A673 (cell line): ENCODE measurements around the gene PRKCA. TPM values are rescaled to one million over a fixed set of nuclear protein-coding genes. Genes with fewer than 3 reads are reported as not detected.

Source experiments
- BruUV-seq: library from RNA; stranded (reverse); fragments of 400-500 nt; replicated peaks from 2 replicates; lab custom pipeline; 2021; lab: Mats Ljungman, UMichigan
- CTCF ChIA-PET: fragments of 300-600 bp; sonication (Branson Sonifier 250); formaldehyde crosslinking; loops from one replicate; lab custom pipeline; 2022; ENCODE audit warnings: antibody characterized with exemption; lab: Charles Lee
- POLR2A ChIA-PET: fragments of 300-600 bp; sonication (Branson Sonifier 250); formaldehyde crosslinking; loops from one replicate; lab custom pipeline; 2022; ENCODE audit warnings: antibody characterized with exemption; ENCODE audit not compliant: low non-redundant PET; lab: Charles Lee
- DNase-seq: peaks from one replicate; pipeline ENCODE4 v3.0.0-alpha.2; 2015; ENCODE audit warnings: low spot score
- H3K27ac ChIP-seq: fragments of 200-600 bp; sonication (generic); 2 replicates; pipeline ENCODE4 v1.5.1; 2016; ENCODE audit warnings: mixed run types, low read depth, mild to moderate bottlenecking, mixed read lengths, antibody characterized with exemption, low read length; ENCODE audit not compliant: poor library complexity, severe bottlenecking
- H3K27me3 ChIP-seq: fragments of 200-600 bp; sonication (generic); replicated peaks from 2 replicates; pipeline ENCODE4 v1.6.1; 2017; ENCODE audit warnings: mixed run types, low read depth, mild to moderate bottlenecking, mixed read lengths, antibody characterized with exemption, low read length; ENCODE audit not compliant: insufficient read depth, poor library complexity
- H3K36me3 ChIP-seq: fragments of 200-600 bp; sonication (generic); 2 replicates; pipeline ENCODE4 v1.6.1; 2016; ENCODE audit warnings: mixed run types, mild to moderate bottlenecking, mixed read lengths, antibody characterized with exemption, low read length; ENCODE audit not compliant: insufficient read depth, poor library complexity, severe bottlenecking
- H3K4me1 ChIP-seq: fragments of 200-600 bp; sonication (generic); 2 replicates; pipeline ENCODE4 v1.6.1; 2017; ENCODE audit warnings: mixed run types, mild to moderate bottlenecking, mixed read lengths, antibody characterized with exemption, low read length; ENCODE audit not compliant: insufficient read depth, poor library complexity, severe bottlenecking
- H3K4me3 ChIP-seq: fragments of 200-600 bp; sonication (generic); 2 replicates; pipeline ENCODE4 v1.5.1; 2016; ENCODE audit warnings: low read depth, mixed run types, mild to moderate bottlenecking, mixed read lengths, low read length; ENCODE audit not compliant: poor library complexity, severe bottlenecking
- H3K9me3 ChIP-seq: fragments of 200-600 bp; sonication (generic); 2 replicates; pipeline ENCODE4 v1.6.1; 2016; ENCODE audit warnings: mixed run types, low read depth, mild to moderate bottlenecking, mixed read lengths, antibody characterized with exemption, low read length; ENCODE audit not compliant: poor library complexity, severe bottlenecking
- EZH2 ChIP-seq: fragments of 200-600 bp; sonication (generic); IDR thresholded peaks from 2 replicates; pipeline ENCODE4 v1.6.1; 2017; ENCODE audit warnings: borderline replicate concordance, low read depth, mild to moderate bottlenecking, mixed read lengths, antibody characterized with exemption, low read length; ENCODE audit not compliant: poor library complexity, severe bottlenecking
- intact Hi-C: fragments of 100-400 bp; cut with micrococcal nuclease; formaldehyde crosslinking; loops from one replicate; pipeline ENCODE4 v1.10.0; 2022; ENCODE audit not compliant: unreplicated experiment
- total RNA-seq: library from RNA; stranded (reverse); gene quantifications from 2 replicates; pipeline ENCODE4 v1.2.3, GENCODE V29; 2021
- TF ChIP-seq, protein P1 (sequence below): fragments of 300-800, 200-600 bp; sonication (generic); conservative IDR thresholded peaks from 2 replicates; pipeline ENCODE4 v1.5.1; 2017; ENCODE audit warnings: low read depth, mild to moderate bottlenecking, antibody characterized with exemption, low read length, moderate library complexity, mixed read lengths

Gene PRKCA
- total RNA-seq, 1 experiment from 2014 or later: 16.3 TPM

DNA sequence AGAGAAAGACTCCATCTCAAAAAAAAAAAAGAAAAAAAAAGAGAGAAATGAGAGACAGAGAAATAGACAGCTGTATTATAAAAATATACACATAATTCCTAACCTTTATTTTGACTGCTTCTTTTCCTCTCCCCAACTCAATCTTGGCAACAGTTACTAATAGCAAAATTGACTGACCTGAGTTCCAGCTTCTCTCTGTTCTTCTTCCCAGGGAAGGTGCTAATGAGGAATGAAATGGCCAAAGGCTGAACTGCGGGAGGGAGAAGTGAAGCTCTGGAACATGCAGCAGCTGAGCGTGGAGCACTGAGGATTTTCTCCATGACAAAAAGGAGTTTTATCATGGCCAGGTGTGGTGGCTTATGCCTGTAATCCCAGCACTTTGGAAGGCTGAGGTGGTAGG is 25.2 kb upstream of the PRKCA start:
- intact Hi-C loops: no loop called here
- CTCF ChIA-PET: no interaction called here

DNA sequence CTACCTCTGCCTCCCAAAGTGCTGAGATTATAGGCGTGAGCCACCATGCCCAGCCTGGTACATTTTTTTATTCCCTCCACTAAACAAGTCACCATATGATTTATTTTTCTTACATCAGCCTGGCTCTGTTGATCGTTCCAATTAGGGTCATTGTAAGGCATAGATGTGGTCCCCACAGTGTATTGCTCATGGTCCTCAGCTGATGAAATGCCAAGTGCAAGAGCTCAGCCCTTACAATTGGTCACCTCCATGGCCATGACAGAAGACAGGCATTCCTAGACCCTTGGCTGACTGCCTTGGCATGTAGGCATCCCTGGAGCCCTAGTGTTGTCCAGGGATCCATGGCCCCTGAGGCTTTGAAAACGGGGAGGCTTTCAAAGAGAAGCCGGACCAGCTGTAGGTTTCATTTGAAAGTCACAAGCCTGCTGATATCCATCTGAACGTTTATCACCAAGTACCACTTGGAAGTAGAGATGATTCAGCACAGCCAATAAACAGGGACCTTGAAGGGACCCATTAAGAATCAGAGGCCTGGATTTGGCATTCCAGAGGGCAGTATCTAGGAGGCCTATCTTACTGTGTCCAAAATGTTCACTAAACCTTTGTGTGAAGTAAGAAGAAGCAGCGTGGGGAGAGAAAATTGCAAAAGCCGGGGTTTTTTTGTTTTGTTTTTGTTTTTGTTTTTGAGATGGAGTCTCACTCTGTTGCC is 20.6 kb upstream of the PRKCA start:
- Histone ChIP-seq H3K27ac (no peak overlapping the region), H3K4me1 (no peaks in the 10 kb centered on the region), H3K9me3 (no peaks in the 10 kb centered on the region), H3K27me3 (no peaks in the 10 kb centered on the region), H3K4me3 (no peak overlapping the region), H3K36me3 (no peaks in the 10 kb centered on the region)
- CTCF ChIA-PET: no interaction called here
- no peak for DNase-seq
- POLR2A ChIA-PET: no interaction called here
- no TSS peak for BruUV-seq
- intact Hi-C loops: no loop called here
- TF ChIP-seq, protein P1, sequence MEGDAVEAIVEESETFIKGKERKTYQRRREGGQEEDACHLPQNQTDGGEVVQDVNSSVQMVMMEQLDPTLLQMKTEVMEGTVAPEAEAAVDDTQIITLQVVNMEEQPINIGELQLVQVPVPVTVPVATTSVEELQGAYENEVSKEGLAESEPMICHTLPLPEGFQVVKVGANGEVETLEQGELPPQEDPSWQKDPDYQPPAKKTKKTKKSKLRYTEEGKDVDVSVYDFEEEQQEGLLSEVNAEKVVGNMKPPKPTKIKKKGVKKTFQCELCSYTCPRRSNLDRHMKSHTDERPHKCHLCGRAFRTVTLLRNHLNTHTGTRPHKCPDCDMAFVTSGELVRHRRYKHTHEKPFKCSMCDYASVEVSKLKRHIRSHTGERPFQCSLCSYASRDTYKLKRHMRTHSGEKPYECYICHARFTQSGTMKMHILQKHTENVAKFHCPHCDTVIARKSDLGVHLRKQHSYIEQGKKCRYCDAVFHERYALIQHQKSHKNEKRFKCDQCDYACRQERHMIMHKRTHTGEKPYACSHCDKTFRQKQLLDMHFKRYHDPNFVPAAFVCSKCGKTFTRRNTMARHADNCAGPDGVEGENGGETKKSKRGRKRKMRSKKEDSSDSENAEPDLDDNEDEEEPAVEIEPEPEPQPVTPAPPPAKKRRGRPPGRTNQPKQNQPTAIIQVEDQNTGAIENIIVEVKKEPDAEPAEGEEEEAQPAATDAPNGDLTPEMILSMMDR: no peak
- no peak for TF ChIP-seq EZH2

More for the DNA sequence above, 25.2 kb upstream of the PRKCA start:
- Histone ChIP-seq H3K4me1 (no peaks in the 10 kb centered on the region), H3K9me3 (no peaks in the 10 kb centered on the region), H3K27me3 (no peaks in the 10 kb centered on the region), H3K36me3 (no peaks in the 10 kb centered on the region), H3K4me3 (no peak overlapping the region), H3K27ac (no peak overlapping the region)
- POLR2A ChIA-PET: no interaction called here
- TF ChIP-seq EZH2: no peak
- TF ChIP-seq, protein P1: no peak
- no TSS peak for BruUV-seq
- DNase-seq: no peak

DNA sequence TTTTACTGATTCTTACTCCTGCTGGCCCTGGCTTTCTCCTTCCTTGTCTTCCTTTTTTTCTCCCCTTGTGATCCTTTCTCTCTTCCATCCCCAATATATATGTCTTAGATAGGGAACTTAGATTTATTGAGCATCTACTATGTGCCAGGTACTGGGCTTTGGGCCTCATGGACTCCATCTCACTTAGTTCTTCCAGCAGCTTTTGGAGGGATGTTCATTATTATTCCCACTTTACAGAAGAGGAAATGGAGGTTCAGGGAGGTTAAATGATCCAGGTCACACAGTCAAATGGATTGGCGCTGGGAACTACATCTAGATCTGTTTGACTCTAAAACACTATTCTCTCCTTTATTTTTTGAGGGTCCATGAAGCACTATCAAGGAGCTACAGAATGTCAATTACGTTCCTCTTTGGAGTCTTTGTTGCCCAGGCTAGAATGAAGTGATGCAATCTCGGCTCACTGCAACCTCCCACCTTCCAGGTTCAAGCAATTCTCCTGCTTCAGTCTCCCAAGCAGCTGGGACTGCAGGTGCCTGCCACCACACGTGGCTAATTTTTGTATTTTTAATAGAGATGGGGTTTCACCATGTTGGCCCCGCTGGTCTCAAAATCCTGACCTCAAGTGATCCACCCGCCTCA is 19.0 kb upstream of the PRKCA start:
- DNase-seq: no peak
- no peaks in the 10 kb centered on the region for H3K27me3 ChIP-seq
- no TSS peak for BruUV-seq
- no peaks in the 10 kb centered on the region for H3K4me1 ChIP-seq
- H3K9me3 ChIP-seq: no peaks in the 10 kb centered on the region
- CTCF ChIA-PET: no interaction called here
- POLR2A ChIA-PET: no interaction called here
- intact Hi-C loops: no loop called here
- no peaks in the 10 kb centered on the region for H3K36me3 ChIP-seq
- H3K4me3 ChIP-seq: no peak overlapping the region
- no peak for TF ChIP-seq EZH2
- TF ChIP-seq, protein P1: no peak
- no peak overlapping the region for H3K27ac ChIP-seq
